Measurements from ENCODE around the gene SLC12A6.

SLC12A6 gene

GRCh38 chr15:34246276-34246976 is 91.2 kb downstream of the SLC12A6 start:
- H3K4me3 ChIP-seq: no peak overlapping the region
- no peaks in the 10 kb centered on the region for H3K27me3 ChIP-seq (ENCODE audit: low read depth)
- DNase-seq (ENCODE audit: low spot score in 2 of 2): no peak
- in situ Hi-C loops (cut with MboI; ENCODE audit: low sequenced_read_pairs): no loop called here
- H3K9me3 ChIP-seq: no peaks in the 10 kb centered on the region
- H3K36me3 ChIP-seq (replicated peaks): no peaks in the 10 kb centered on the region
- no peaks in the 10 kb centered on the region for H3K4me1 ChIP-seq

- peaks cover 2% of the 10 kb centered on the region; the same call in 1 of the 2 replicates for H3K4me1 ChIP-seq
- H3K36me3 ChIP-seq (replicated peaks): 0 out of 2 replicates have a peak, but pooled peaks cover 2% of the 10 kb centered on the region
- H3K27me3 ChIP-seq (ENCODE audit: low read depth): no peaks in the 10 kb centered on the region
- no peaks in the 10 kb centered on the region for H3K9me3 ChIP-seq
- in situ Hi-C loops (cut with MboI; ENCODE audit: low sequenced_read_pairs): loop anchor here (5.0 kb wide), 1 partner anchor 94 kb away; the partner anchor contains the start of gene SLC12A6
- H3K4me3 ChIP-seq: no peak overlapping the region
- DNase-seq (ENCODE audit: low spot score in 2 of 2): no peak
Observed at GRCh38 chr15:34243226-34243625, 94.4 kb downstream of the SLC12A6 start.

GRCh38 chr15:34242331-34242710 is 95.3 kb downstream of the SLC12A6 start:
- Histone ChIP-seq H3K4me1 (peaks cover 2% of the 10 kb centered on the region; the same call in 1 of the 2 replicates), H3K36me3 (replicated peaks) (0 out of 2 replicates have a peak, but pooled peaks cover 2% of the 10 kb centered on the region), H3K27me3 (ENCODE audit: low read depth) (no peaks in the 10 kb centered on the region), H3K9me3 (no peaks in the 10 kb centered on the region), H3K4me3 (no peak overlapping the region)
- in situ Hi-C loops (cut with MboI; ENCODE audit: low sequenced_read_pairs): loop anchor here (5.0 kb wide), 1 partner anchor 95 kb away; the partner anchor contains the start of gene SLC12A6
- DNase-seq (ENCODE audit: low spot score in 2 of 2): no peak

GRCh38 chr15:34241376-34242330 is 95.9 kb downstream of the SLC12A6 start:
- no peaks in the 10 kb centered on the region for H3K27me3 ChIP-seq (ENCODE audit: low read depth)
- DNase-seq (ENCODE audit: low spot score in 2 of 2): peak; percentile 26 to 32
- in situ Hi-C loops (cut with MboI; ENCODE audit: low sequenced_read_pairs): loop anchor here (5.0 kb wide), 1 partner anchor 96 kb away; the partner anchor contains the start of gene SLC12A6
- peaks cover 2% of the 10 kb centered on the region; the same call in 1 of the 2 replicates for H3K4me1 ChIP-seq
- H3K9me3 ChIP-seq: no peaks in the 10 kb centered on the region
- H3K4me3 ChIP-seq: no peak overlapping the region
- peaks cover 2% of the 10 kb centered on the region; the same call in 1 of the 2 replicates for H3K36me3 ChIP-seq (replicated peaks)

GRCh38 chr15:34240537-34240936 is 97.0 kb downstream of the SLC12A6 start:
- DNase-seq (ENCODE audit: low spot score in 2 of 2): no peak
- Histone ChIP-seq H3K4me1 (peaks cover 2% of the 10 kb centered on the region; the same call in 1 of the 2 replicates), H3K36me3 (replicated peaks) (peaks cover 2% of the 10 kb centered on the region; the same call in 1 of the 2 replicates)

GRCh38 chr15:34239151-34239808 is 98.3 kb downstream of the SLC12A6 start:
- Histone ChIP-seq H3K36me3 (replicated peaks) (peaks cover 2% of the 10 kb centered on the region; the same call in 1 of the 2 replicates), H3K9me3 (no peaks in the 10 kb centered on the region), H3K4me3 (no peak overlapping the region), H3K27me3 (ENCODE audit: low read depth) (no peaks in the 10 kb centered on the region), H3K4me1 (peaks cover 2% of the 10 kb centered on the region; the same call in 1 of the 2 replicates)
- DNase-seq (ENCODE audit: low spot score in 2 of 2): no peak
- in situ Hi-C loops (cut with MboI; ENCODE audit: low sequenced_read_pairs): no loop called here

More at GRCh38 chr15:34240537-34240936, 97.0 kb downstream of the SLC12A6 start:
- H3K4me3 ChIP-seq: no peak overlapping the region
- no peaks in the 10 kb centered on the region for H3K9me3 ChIP-seq
- H3K27me3 ChIP-seq (ENCODE audit: low read depth): no peaks in the 10 kb centered on the region
- in situ Hi-C loops (cut with MboI; ENCODE audit: low sequenced_read_pairs): loop anchor here (5.0 kb wide), 1 partner anchor 97 kb away; the partner anchor contains the start of gene SLC12A6

GRCh38 chr15:34233614-34234013 is 104.0 kb downstream of the SLC12A6 start:
- no peaks in the 10 kb centered on the region for H3K4me1 ChIP-seq
- H3K4me3 ChIP-seq: no peak overlapping the region
- in situ Hi-C loops (cut with MboI; ENCODE audit: low sequenced_read_pairs): no loop called here
- H3K27me3 ChIP-seq (ENCODE audit: low read depth): no peaks in the 10 kb centered on the region
- H3K36me3 ChIP-seq (replicated peaks): peaks cover 20% of the 10 kb centered on the region
- no peak for DNase-seq (ENCODE audit: low spot score in 2 of 2)
- no peaks in the 10 kb centered on the region for H3K9me3 ChIP-seq

GRCh38 chr15:34223904-34224596 is 113.5 kb downstream of the SLC12A6 start:
- peaks cover 10% of the 10 kb centered on the region for H3K36me3 ChIP-seq (replicated peaks)
- H3K4me1 ChIP-seq: peaks cover 9% of the 10 kb centered on the region
- H3K27me3 ChIP-seq (ENCODE audit: low read depth): no peaks in the 10 kb centered on the region
- in situ Hi-C loops (cut with MboI; ENCODE audit: low sequenced_read_pairs): loop anchor here (10.0 kb wide), 1 partner anchor 119 kb away; the partner anchor contains the start of genes EMC7 and PGBD4
- DNase-seq (ENCODE audit: low spot score in 2 of 2): peak in 1 of 2 experiments; percentile 30
- no peaks in the 10 kb centered on the region for H3K9me3 ChIP-seq
- H3K4me3 ChIP-seq: peak overlapping the region; percentile 93

- H3K4me1 ChIP-seq: peaks cover 3% of the 10 kb centered on the region; the same call in 1 of the 2 replicates
- no peak for DNase-seq (ENCODE audit: low spot score in 2 of 2)
- no peak overlapping the region for H3K4me3 ChIP-seq
- H3K9me3 ChIP-seq: no peaks in the 10 kb centered on the region
- in situ Hi-C loops (cut with MboI; ENCODE audit: low sequenced_read_pairs): no loop called here
- H3K36me3 ChIP-seq (replicated peaks): no peaks in the 10 kb centered on the region
- no peaks in the 10 kb centered on the region for H3K27me3 ChIP-seq (ENCODE audit: low read depth)
Observed at GRCh38 chr15:34217587-34218225, 119.9 kb downstream of the SLC12A6 start.

GRCh38 chr15:34216527-34217270 is 120.9 kb downstream of the SLC12A6 start:
- H3K36me3 ChIP-seq (replicated peaks): no peaks in the 10 kb centered on the region
- no peak for DNase-seq (ENCODE audit: low spot score in 2 of 2)
- in situ Hi-C loops (cut with MboI; ENCODE audit: low sequenced_read_pairs): no loop called here

GRCh38 chr15:34214135-34214534 is 123.4 kb downstream of the SLC12A6 start:
- DNase-seq (ENCODE audit: low spot score in 2 of 2): no peak
- Histone ChIP-seq H3K4me3 (no peak overlapping the region), H3K27me3 (ENCODE audit: low read depth) (no peaks in the 10 kb centered on the region), H3K9me3 (no peaks in the 10 kb centered on the region), H3K4me1 (peaks cover 3% of the 10 kb centered on the region; the same call in 1 of the 2 replicates), H3K36me3 (replicated peaks) (no peaks in the 10 kb centered on the region)
- in situ Hi-C loops (cut with MboI; ENCODE audit: low sequenced_read_pairs): no loop called here

More at GRCh38 chr15:34216527-34217270, 120.9 kb downstream of the SLC12A6 start:
- H3K4me1 ChIP-seq: peaks cover 3% of the 10 kb centered on the region; the same call in 1 of the 2 replicates
- H3K9me3 ChIP-seq: no peaks in the 10 kb centered on the region
- H3K4me3 ChIP-seq: no peak overlapping the region
- no peaks in the 10 kb centered on the region for H3K27me3 ChIP-seq (ENCODE audit: low read depth)

- in situ Hi-C loops (cut with MboI; ENCODE audit: low sequenced_read_pairs): no loop called here
- no peak for DNase-seq (ENCODE audit: low spot score in 2 of 2)
- Histone ChIP-seq H3K4me3 (no peak overlapping the region), H3K27me3 (ENCODE audit: low read depth) (no peaks in the 10 kb centered on the region), H3K36me3 (replicated peaks) (no peaks in the 10 kb centered on the region), H3K9me3 (no peaks in the 10 kb centered on the region), H3K4me1 (peaks cover 3% of the 10 kb centered on the region; the same call in 1 of the 2 replicates)
Observed at GRCh38 chr15:34213690-34214089, 123.9 kb downstream of the SLC12A6 start.
